Cardiac fibroblast (primary cell): ENCODE measurements around the gene NUTM2F.
"Not testable (repeated sequence)": the region's sequence is repeated elsewhere in the genome, so short reads cannot be mapped to it uniquely, and the experiment has no call there.

Experiments used
- DNase-seq, 2 donors: peaks; one replicate each; pipeline versions ENCODE4 v3.0.0 to v3.0.0-alpha.2; 2010; ENCODE audit warnings: low read depth in 2 of 2
- H3K4me3 ChIP-seq, 2 donors: replicated peaks in 1 of 2; 1 replicate in 1 of 2; 2 replicates in 1 of 2; pipeline ENCODE4 v1.5.1; 2011; ENCODE audit warnings: low read depth in 2 of 2, low read length in 2 of 2, mild to moderate bottlenecking in 2 of 2, moderate library complexity in 1 of 2
- CTCF ChIP-seq: IDR thresholded peaks from one replicate; pipeline ENCODE4 v1.5.1; 2011; ENCODE audit warnings: low read depth, mild to moderate bottlenecking, low read length, inconsistent platforms

The NUTM2F gene

DNA sequence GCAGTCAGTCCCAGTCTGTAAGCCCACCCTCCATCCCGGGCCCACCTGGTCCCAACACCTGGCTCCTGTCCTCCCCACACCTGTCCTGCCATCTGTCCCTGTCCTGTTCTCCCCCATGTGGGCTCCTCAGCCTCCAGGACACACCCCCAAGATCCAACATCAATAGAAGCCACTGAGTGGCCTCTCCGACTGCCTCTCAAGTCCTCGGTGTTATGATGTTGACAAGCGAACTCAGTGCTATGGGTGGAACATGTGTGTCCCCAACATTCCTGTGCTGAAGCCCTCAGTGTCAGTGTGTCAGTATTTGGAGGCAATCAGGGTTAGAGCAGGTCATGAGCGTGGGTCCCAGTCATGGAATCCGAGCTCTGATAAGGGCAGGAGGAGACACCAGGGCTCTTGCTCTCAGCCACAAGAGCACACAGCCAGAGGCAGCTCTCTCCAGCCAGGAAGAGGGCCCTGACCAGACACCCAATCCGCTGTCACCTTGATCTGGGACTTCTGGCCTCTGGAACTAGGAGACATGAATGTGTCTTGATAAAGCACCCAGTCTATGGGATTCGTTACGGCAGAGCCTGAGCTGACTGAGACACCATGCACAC is 6.0 kb downstream of the NUTM2F start:
- not testable (repeated sequence) for H3K4me3 ChIP-seq, DNase-seq

- DNase-seq, H3K4me3 ChIP-seq: not testable (repeated sequence)
These were observed 10.3 kb downstream of the NUTM2F start for GRCh38 chr9:94317949-94318657.

DNA sequence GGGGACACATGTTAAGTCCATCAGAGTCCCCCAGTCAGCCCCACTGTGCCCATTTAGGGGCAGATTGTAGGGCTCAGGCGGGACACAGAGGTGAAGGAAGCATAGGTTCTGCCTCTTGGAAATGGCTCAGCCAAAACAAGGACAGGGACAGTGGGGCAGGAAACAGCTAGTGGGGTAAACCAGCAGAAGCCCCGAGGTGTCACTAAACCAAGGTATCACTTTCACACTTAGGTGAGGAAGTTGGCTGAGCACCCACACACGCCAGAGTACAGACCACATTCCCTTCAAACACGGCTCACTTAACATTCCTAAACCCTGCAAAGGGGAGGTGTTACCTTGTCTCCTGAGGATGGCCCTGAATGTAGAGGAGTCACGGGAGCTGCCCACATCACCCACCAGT is 12.2 kb downstream of the NUTM2F start:
- not testable (repeated sequence) for DNase-seq

DNA sequence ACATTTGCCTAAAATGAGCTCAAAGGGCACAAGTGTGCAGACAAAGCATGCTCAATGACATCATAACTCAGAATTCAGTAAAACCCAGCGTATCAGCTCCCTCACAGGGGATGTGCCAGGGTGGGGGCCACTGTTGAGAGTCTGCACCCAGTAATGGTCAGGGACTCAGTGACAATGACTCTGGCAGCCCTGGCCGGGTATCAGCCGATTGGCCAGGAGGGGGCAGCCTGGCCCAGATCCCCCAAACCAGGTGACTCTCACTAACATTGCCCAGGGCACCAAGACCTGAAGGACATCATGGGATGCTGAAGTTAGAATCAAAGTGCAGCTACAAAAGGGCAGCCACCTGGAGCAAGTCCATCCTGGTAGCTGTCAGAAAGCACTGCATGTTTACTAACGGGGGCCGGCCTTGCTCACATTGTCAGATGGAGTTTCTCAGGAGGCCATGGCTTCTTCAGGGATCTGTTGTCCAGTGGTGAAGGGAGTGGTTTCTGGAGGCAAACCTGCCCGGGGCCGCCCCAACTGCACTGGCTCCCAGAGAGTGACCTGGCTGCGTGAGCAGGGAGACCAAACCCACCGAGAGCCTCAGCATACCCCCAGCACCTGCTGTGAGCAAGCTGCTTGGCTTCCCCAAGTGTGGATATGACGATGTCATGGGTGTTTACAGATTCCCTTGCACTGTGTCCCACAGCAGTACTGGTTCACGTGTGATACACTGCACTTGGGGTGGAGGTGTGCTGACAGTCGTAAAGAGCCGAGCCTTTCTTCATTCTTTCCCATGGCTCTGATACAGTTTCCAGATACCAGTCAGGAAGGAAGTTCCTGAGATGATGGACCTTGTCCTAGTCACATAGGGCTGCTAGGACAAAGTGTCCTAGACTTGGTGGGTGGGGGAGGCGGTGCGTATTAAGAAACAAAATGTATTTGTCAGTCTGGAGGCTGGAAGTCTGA is 13.1 kb downstream of the NUTM2F start:
- not testable (repeated sequence) for DNase-seq

More for the DNA sequence above, 12.2 kb downstream of the NUTM2F start:
- H3K4me3 ChIP-seq, result not testable (repeated sequence)

GRCh38 chr9:94303321-94303720 is 25.1 kb downstream of the NUTM2F start:
- no peak for DNase-seq
- no peak overlapping the region for H3K4me3 ChIP-seq
- no peak for TF ChIP-seq CTCF

More for the DNA sequence above, 13.1 kb downstream of the NUTM2F start:
- H3K4me3 ChIP-seq, result not testable (repeated sequence)

- TF ChIP-seq CTCF, result no peak
- DNase-seq, result no peak
- H3K4me3 ChIP-seq, result no peak overlapping the region
These were observed 26.0 kb downstream of the NUTM2F start for GRCh38 chr9:94302426-94302825.

DNA sequence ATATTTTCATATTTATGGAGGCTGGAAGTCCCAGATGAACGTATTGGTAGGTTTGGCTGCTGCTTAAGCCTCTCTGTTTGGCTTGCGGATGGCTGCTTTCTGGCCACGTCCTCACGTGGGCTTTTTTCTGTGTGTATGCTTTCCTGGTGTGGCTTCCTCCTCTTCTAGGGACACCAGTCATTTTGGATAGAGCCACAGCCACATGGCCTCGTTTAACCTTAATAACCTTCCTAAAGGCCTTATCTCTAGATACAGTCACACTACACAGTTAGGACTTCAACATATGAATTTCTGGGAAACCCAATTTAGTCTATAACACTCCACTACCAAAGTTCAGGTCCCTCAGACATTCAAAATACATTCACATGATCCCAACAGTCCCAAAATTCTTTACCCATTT is 26.9 kb downstream of the NUTM2F start:
- H3K4me3 ChIP-seq, result no peak overlapping the region
- DNase-seq, result no peak
- TF ChIP-seq CTCF, result no peak

DNA sequence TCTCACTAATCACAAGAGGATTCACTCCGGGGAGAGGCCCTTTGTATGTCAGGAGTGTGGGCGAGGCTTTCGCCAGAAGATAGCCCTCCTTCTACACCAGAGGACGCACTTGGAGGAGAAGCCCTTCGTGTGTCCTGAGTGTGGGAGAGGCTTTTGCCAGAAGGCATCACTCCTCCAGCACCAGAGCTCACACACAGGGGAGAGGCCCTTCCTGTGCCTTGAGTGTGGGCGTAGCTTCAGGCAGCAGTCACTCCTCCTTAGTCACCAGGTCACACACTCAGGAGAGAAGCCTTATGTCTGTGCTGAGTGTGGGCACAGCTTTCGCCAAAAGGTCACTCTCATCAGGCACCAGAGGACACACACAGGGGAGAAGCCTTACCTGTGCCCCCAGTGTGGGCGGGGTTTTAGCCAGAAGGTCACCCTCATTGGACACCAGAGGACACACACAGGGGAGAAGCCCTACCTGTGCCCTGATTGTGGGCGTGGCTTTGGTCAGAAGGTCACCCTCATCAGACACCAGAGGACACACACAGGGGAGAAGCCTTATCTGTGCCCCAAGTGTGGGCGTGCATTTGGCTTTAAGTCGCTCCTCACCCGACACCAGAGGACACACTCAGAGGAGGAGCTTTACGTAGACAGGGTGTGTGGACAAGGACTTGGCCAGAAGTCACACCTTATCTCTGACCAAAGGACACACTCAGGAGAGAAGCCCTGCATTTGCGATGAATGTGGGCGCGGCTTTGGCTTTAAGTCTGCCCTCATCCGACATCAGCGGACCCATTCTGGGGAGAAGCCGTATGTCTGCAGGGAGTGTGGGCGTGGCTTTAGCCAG is 27.8 kb downstream of the NUTM2F start:
- no peak for TF ChIP-seq CTCF
- no peak overlapping the region for H3K4me3 ChIP-seq
- DNase-seq, result no peak
